KG1 (cell line): ENCODE results near the gene FNBP1.

Experiments
- DNase-seq: peaks from one replicate; lab custom pipeline; 2025; lab: John Stamatoyannopoulos, UW

The FNBP1 gene

GRCh38 chr9:130042885-130043653, at the start of gene FNBP1:
TSS of gene FNBP1 (minus strand) at chr9:130043189. CDS start at chr9:130042975, 214 bp downstream.
- peak; percentile 54 for DNase-seq

- no peak for DNase-seq
Observed at GRCh38 chr9:130090915-130091314, 47.9 kb upstream of the FNBP1 start.

- no peak for DNase-seq
Observed at GRCh38 chr9:130089141-130089540, 46.2 kb upstream of the FNBP1 start.

- DNase-seq = no peak
Observed at GRCh38 chr9:130088051-130088450, 45.1 kb upstream of the FNBP1 start.

- no peak for DNase-seq
Observed at GRCh38 chr9:130084337-130084736, 41.3 kb upstream of the FNBP1 start.

- no peak for DNase-seq
Observed at GRCh38 chr9:130078547-130078946, 35.6 kb upstream of the FNBP1 start.

- DNase-seq = no peak
Observed at GRCh38 chr9:130073373-130073772, 30.4 kb upstream of the FNBP1 start.

- no peak for DNase-seq
Observed at GRCh38 chr9:130072515-130073235, 29.7 kb upstream of the FNBP1 start.

GRCh38 chr9:130069048-130069447, 26.1 kb upstream of the FNBP1 start:
- no peak for DNase-seq

- no peak for DNase-seq
Observed at GRCh38 chr9:130064621-130065020, 21.6 kb upstream of the FNBP1 start.

- DNase-seq = no peak
Observed at GRCh38 chr9:130062750-130063149, 19.8 kb upstream of the FNBP1 start.

- no peak for DNase-seq
Observed at GRCh38 chr9:130060296-130060695, 17.3 kb upstream of the FNBP1 start.

GRCh38 chr9:130058887-130059286, 15.9 kb upstream of the FNBP1 start:
- no peak for DNase-seq

- no peak for DNase-seq
Observed at GRCh38 chr9:130058154-130058553, 15.2 kb upstream of the FNBP1 start.

GRCh38 chr9:130054820-130055219, 11.8 kb upstream of the FNBP1 start:
- DNase-seq = no peak

GRCh38 chr9:130054325-130054786, 11.4 kb upstream of the FNBP1 start:
- no peak for DNase-seq

- no peak for DNase-seq
Observed at GRCh38 chr9:130053504-130054324, 10.7 kb upstream of the FNBP1 start, which contains the start of gene GPR107. TSS of gene GPR107 (plus strand) at chr9:130053906. CDS start at chr9:130053933, 27 bp downstream.

- DNase-seq = no peak
Observed at GRCh38 chr9:130053109-130053503, 10.1 kb upstream of the FNBP1 start.

- no peak for DNase-seq
Observed at GRCh38 chr9:130051855-130052254, 8.9 kb upstream of the FNBP1 start.

- DNase-seq = no peak
Observed at GRCh38 chr9:130050462-130050861, 7.5 kb upstream of the FNBP1 start.

- no peak for DNase-seq
Observed at GRCh38 chr9:130049431-130050210, 6.6 kb upstream of the FNBP1 start.
